GM12801 (cell line): ENCODE measurements around the gene CRIP3.

Source experiments
- TF ChIP-seq, protein P1 (sequence below): IDR thresholded peaks from one replicate; pipeline ENCODE4 v1.5.1; 2011; ENCODE audit warnings: control low read depth; ENCODE audit not compliant: insufficient read length; ENCODE audit errors: extremely low read depth

Gene CRIP3

DNA sequence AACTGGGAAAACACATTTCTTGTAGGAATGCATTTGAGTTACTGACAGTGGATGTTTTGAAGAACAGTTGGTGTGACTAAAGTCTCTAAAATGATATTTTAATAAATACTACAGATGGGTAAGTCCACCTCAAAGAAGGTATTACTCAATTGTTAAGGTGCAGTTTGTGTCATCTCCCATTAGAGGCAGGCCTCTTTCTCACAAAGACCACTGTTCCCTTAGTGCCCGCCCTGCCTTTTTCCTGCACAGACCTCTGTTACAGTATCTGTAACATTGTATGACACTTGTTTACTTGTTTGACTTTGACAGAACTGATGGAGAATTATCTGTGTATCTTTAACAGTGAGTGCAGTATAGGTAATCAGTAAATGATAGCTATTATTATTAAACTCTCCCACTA lies 5.2 kb upstream of the CRIP3 start:
- TF ChIP-seq, protein P1, sequence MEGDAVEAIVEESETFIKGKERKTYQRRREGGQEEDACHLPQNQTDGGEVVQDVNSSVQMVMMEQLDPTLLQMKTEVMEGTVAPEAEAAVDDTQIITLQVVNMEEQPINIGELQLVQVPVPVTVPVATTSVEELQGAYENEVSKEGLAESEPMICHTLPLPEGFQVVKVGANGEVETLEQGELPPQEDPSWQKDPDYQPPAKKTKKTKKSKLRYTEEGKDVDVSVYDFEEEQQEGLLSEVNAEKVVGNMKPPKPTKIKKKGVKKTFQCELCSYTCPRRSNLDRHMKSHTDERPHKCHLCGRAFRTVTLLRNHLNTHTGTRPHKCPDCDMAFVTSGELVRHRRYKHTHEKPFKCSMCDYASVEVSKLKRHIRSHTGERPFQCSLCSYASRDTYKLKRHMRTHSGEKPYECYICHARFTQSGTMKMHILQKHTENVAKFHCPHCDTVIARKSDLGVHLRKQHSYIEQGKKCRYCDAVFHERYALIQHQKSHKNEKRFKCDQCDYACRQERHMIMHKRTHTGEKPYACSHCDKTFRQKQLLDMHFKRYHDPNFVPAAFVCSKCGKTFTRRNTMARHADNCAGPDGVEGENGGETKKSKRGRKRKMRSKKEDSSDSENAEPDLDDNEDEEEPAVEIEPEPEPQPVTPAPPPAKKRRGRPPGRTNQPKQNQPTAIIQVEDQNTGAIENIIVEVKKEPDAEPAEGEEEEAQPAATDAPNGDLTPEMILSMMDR = no peak

- TF ChIP-seq, protein P1 = no peak
These were observed 3.0 kb upstream of the CRIP3 start for GRCh38 chr6:43311666-43312065.

DNA sequence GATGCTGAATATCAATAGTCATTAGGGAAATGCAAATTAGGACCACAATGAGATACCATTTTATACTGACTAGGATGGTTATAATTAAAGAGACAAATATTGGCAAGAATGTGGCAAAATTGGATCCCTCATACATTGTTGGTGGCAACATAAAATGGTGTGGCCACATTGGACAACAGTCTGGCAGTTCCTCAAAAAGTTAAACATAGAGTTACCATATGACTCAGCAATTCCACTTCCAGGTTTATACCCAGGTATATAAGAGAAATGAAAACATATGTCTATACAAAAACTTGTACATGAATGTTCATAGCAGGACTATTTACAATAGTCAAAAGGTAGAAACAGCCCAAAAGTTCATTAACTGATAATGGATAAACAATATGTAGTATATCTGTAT lies 2.0 kb upstream of the CRIP3 start:
- TF ChIP-seq, protein P1 = no peak

GRCh38 chr6:43310134-43310533 lies 1.5 kb upstream of the CRIP3 start:
- TF ChIP-seq, protein P1 = no peak

GRCh38 chr6:43308990-43309477 lies 408 bp upstream of the CRIP3 start:
- TF ChIP-seq, protein P1 = no peak

DNA sequence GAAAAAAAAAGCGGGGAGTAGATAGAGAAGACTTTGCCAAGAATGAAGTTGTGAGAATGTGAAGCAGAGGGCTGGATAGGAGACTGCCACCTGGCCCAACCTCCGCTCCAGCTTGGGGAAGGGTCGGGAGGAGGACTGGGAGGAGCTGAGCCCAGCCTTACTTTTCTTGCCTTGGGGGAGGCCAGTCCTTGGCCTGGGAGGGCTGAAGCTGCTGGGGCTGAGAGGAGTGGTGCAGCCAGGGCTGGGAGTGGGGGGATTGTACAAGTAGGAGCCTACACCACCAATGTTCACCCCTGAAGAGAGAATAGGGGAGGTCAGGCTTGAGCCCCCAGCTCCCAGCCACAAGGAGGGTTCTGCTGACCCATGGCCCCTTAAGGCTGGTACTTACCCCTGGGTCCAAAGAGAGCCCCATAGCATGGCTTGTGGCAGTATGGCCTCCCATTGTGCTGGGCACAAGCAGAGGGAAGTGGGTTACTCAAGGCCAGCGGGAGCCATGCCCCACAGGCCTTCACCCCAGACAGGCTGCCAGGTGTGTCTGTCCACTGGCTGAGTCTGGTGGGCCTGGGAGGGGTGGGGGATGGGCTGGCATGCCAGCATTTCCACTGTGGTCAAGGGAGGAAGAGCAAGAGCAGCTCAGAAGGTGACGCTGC lies 1.1 kb downstream of the CRIP3 start:
- TF ChIP-seq, protein P1 = no peak

GRCh38 chr6:43306086-43306485 lies 2.5 kb downstream of the CRIP3 start:
- TF ChIP-seq, protein P1 = no peak
